Lower leg skin (tissue), 3 donors: ENCODE results near the gene MTRR.

Source experiments
- POLR2A ChIP-seq, 2 donors: fragments of 450-650 bp; IDR thresholded peaks; one replicate each; pipeline ENCODE4 v1.6.1; 2016 to 2017; ENCODE audit warnings: antibody characterized with exemption in 2 of 2, mild to moderate bottlenecking in 1 of 2, moderate library complexity in 1 of 2
- TF ChIP-seq, protein P1 (sequence below), 3 donors: fragments of 450-650 bp; IDR thresholded peaks; one replicate each; pipeline ENCODE4 v1.5.1; 2016; ENCODE audit warnings: antibody characterized with exemption in 3 of 3, mild to moderate bottlenecking in 3 of 3, moderate library complexity in 2 of 3

GRCh38 chr5:7875151-7875550 lies 6.2 kb downstream of the MTRR start:
- TF ChIP-seq, protein P1, sequence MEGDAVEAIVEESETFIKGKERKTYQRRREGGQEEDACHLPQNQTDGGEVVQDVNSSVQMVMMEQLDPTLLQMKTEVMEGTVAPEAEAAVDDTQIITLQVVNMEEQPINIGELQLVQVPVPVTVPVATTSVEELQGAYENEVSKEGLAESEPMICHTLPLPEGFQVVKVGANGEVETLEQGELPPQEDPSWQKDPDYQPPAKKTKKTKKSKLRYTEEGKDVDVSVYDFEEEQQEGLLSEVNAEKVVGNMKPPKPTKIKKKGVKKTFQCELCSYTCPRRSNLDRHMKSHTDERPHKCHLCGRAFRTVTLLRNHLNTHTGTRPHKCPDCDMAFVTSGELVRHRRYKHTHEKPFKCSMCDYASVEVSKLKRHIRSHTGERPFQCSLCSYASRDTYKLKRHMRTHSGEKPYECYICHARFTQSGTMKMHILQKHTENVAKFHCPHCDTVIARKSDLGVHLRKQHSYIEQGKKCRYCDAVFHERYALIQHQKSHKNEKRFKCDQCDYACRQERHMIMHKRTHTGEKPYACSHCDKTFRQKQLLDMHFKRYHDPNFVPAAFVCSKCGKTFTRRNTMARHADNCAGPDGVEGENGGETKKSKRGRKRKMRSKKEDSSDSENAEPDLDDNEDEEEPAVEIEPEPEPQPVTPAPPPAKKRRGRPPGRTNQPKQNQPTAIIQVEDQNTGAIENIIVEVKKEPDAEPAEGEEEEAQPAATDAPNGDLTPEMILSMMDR (IDR thresholded peaks at IDR 0.05), result no peak
- TF ChIP-seq POLR2A (IDR thresholded peaks at IDR 0.05), result no peak
